NCI-H748 (cell line): Measurements from ENCODE around the gene CCDC85C.
A peak's percentile ranks its signal among the peaks of the same experiment; 100 is the strongest.

Experiments used
- DNase-seq: peaks from one replicate; lab custom pipeline; 2025; ENCODE audit not compliant: unreplicated experiment; lab: John Stamatoyannopoulos, UW

The CCDC85C gene

DNA sequence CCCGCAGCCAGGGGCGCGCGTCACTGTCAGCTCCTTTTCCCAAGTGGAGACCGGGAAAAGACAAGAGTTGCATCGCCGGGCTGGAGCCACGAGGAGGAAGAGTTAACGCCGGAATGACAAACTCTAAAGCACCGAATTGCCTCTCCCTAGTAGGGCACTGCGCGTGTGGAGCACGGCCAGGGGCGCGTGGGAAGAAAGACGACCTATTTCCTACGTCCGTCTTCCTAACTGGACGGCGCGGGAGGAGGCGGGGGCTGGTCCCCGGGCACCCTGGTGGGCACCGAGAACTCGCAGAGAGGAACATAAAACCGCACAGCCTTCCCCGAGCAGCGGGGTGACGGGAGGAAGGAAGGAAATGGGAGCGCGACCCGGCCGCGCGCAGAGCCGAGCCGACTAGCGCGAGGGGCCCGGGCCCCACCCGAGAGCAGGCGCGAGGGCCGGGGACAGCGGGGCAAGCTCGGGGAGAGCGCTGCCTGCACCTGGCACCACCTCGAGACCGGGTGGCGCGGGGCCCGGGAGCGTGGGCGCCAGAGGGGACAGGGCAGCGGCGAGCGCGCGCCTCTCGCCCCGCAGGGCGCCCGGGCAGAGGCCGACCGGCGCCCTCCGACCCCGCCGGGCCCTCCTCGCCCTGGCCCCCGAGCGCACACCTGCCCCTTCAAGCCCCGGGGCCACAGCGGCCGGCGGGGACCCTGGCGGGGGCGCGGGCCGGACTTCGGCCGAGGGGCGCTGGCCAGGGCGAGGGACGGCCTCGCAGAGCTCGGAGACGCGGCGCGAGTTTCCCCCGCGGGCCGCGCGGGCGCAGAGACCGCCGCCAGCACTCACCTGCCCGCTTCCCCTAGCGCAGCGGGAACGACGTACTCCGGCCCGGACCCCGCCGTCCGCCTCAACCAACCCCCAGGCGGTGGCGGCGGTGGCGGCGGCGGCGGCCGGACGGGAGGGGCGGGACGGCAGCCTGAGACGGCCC lies 123.8 kb downstream of the CCDC85C start, which contains the start of gene SETD3:
TSS of gene SETD3 (minus strand) at position 954 of the 964 bp plus-strand sequence. CDS start 15,054 bp downstream, outside the sequence.
- peak; percentile 68 for DNase-seq

DNA sequence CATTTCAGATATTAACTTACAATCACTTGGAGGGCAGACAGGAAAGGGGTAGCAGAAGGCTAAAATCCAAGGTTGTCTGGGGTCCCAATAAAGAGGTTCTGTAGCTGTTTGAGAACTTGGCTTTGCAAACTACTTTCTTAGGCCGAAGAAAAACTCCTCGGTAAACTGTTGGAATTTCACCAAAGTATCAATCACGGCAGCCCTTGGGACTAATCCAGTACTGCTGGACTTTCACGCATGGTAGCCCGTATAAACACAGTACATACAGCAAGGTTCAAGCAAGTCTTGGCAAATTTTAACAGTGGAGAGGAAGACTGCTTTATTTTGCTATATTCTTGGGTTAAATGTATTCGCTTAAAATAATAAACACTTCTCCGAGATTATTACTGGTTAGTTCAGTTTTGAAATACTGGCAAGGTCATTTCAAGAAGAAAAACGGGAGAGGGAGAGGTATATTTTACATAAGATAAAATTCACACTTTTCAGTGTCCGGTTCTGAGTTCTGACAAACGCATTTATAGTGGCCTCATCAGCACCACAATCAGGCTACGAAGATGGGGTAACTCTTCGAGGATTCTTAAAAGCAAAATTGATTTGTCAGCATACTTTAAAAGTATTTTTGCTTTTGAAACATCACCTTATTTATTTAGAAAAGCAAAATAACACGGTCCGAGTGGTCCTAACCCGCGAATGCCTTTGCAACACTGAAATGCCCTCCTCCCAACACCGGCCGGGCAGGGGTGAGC lies 124.7 kb downstream of the CCDC85C start:
- no peak for DNase-seq

DNA sequence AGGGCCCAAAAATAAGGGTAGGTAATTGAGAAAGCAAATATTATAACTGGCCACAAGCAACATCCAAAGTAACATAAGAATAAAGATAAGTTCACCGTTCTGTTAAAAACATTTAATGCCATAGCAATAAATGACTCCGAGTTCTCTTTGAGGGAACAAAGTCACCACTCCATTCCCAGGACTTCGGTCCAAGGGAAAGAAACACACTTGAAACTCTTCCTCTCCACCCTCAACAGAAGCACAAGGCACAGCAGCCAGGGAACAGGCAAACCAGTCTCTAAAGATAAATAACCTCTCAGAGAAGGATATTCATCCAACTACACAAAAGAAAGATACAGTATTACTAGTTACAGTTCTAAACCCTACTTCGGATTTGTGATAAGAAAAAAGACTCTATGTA lies 125.9 kb downstream of the CCDC85C start:
- DNase-seq, result no peak

DNA sequence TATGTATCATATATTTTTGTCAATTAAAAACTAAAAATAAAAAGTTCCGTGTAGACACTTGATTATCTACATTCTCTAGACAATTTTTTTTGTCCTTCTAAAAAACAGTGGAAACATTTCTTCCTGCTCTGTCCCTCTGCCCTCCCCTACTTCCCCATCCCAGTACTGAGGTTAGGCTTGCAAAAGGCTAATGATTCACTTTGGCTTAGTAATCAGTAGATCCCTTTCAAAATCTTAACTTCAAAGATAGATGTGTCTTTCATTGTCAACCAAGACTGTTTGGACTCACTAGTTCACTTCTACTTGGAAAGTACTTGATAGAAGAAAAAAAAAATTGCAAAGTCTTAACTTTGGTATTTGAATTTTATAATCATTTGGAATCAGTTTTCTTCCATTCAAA lies 127.1 kb downstream of the CCDC85C start:
- no peak for DNase-seq

DNA sequence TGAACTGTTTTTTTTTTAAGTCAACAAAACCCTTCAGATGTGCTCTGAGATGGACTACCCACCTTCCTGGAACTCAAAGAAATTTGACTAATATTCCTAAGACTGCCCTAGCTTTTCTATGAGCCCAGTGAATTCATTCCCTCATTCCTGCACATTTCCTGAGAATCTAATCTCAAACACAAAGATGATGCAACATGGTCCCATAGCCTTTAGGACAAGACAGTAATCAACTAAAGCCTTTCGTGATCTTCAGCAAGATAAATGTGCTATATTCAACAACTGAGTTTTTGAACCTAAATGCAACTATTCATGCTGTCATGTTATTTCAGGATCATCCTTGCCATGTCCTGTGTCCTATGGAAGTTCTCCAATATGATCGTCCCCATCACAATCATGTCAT lies 128.3 kb downstream of the CCDC85C start:
- DNase-seq, result no peak

GRCh38 chr14:99475179-99475578 lies 128.8 kb downstream of the CCDC85C start:
- no peak for DNase-seq

GRCh38 chr14:99473458-99473857 lies 130.5 kb downstream of the CCDC85C start:
- no peak for DNase-seq

- DNase-seq, result no peak
These were observed 131.1 kb downstream of the CCDC85C start for GRCh38 chr14:99472937-99473336.

- DNase-seq, result no peak
These were observed 132.3 kb downstream of the CCDC85C start for GRCh38 chr14:99471731-99472130.

DNA sequence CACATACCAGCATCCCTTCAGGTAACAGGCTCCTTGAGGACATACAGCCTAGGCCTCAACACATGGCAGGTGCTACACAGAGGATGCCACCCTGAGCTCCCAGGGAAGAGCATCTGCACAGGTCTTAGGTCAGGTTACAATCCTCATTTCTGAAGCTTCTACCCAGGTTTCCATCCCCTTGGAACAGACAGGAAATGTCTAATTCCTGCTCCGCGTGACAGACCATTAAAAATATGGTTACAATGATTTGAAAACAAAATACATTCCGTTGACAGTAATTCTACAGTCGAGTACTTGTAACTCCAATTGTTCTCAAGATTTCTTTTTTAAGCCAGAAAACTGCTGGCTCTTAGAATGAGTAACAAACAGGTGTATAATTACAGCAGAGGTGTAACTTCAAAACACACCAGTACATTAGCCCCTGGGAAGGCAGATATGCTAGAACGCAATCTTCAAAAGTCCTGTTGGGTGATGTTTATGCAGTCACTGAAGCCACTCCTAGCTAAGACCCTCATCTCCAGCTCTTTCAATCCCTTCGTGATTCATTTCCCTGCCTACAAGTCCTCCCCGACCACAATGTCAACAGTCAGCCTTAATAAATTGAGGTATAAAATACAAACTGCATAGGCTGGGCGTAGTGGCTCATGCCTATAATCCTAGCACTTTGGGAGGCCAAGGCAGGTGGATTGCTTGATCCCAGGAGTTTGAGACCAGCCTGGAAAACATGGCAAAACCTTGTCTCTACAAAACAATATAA lies 135.0 kb downstream of the CCDC85C start:
- no peak for DNase-seq

DNA sequence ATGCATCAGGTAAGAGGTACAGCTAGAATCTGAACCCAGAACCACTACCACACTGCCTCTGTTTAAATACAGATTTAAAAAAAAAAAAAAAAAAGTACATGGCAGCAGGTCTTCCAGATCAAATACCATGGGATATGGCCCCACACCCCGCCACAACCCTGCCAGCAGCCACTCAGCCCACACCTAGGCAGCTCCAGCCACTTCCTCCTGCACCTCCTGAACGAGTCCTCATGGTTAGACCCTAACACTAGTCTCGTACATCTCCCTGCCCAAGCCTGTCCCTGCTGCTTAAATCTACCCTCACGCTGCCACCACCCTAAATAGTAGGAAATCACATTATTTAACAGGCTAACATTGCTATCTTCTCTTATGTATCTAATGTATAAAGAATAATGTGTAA lies 135.9 kb downstream of the CCDC85C start:
- no peak for DNase-seq

GRCh38 chr14:99467336-99468078 lies 136.5 kb downstream of the CCDC85C start:
- no peak for DNase-seq

DNA sequence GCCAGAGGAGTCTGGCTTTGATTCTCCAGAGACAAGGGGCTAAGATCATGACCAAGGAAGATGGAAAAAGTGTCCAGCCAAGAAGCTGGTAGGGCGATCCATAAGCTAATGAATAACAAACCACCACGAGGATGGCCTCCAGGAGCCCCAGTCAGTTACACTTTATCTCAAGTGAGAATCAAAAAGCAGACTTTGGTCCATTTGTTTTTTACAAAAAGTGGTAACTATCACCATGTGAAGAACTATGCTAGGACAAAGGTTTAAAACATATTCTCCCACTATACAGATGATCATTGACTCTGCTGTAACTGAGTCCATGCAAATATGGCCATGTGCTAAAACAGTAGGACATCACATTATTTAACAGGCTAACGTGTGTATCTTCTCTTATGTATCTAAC lies 137.2 kb downstream of the CCDC85C start:
- DNase-seq, result no peak

DNA sequence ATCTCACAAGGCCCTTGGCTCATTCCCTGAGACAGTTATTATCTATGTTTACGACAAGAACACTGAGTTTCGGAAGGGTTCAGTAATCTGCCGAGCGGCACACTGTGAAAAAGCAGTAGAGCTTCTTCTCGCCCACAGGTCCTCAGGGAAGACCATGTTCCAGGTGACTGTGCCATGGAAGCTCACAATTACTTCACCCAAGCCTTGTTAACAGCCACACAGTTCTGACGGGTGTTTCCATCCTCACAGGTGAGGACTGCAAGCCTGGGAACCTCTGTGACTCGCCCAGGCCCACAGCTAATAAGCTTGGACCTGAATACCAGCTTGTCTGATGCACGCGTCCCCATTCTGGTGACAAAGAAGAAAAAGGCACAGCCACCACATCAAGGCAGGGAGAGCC lies 138.7 kb downstream of the CCDC85C start:
- DNase-seq, result no peak

- DNase-seq, result no peak
These were observed 140.0 kb downstream of the CCDC85C start for GRCh38 chr14:99463974-99464373.

- DNase-seq, result no peak
These were observed 141.8 kb downstream of the CCDC85C start for GRCh38 chr14:99462210-99462609.

DNA sequence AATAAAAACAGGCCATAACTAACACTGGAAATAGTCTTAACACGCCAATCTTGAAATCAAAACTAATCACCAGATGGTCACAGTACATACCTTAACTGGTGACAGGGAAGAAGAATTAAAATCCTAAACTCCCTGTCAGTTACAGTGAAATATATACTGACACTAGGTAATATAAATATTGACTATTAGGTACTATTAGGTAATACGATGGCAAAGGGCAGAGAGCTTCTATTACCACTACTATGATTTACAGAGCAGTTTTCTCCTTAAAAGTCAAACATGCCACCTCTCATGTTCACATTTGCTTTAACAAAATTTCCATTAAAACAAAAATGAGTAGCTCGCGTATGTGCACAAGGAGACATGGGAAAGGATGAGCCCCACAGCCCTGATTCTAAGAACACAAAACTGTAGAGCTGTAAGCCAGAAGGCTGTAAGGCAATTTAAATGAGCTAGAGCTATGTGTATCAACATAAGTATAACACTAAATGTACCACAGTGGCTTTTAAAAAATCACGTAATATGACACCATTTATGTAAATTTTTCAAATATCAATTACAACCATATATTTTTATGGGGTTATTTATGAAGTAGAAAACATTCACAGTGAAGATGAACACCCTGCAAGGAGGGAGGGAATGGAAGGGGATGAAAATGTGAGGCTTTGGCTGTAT lies 142.5 kb downstream of the CCDC85C start:
- no peak for DNase-seq

- DNase-seq, result no peak
These were observed 143.2 kb downstream of the CCDC85C start for GRCh38 chr14:99460793-99461192.

GRCh38 chr14:99459481-99460100 lies 144.4 kb downstream of the CCDC85C start:
- DNase-seq, result no peak

DNA sequence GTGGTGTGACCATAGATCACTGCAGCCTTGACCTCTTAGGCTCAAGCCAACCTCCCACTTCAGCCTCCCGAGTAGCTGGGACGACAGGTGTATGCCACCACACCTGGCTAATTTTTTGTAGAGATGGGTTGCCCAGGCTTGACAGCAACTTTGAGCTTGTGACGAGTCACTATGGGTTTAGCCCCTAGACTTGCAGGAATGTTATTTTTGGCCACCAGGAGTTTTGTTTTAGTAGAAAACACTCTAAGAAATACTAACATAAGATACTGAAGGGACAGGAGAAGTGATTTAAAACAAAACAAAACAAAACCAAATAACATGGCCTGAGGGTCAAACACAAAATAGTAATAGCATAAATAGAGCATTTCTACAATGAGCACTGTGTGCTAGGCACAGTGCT lies 149.8 kb downstream of the CCDC85C start:
- DNase-seq, result no peak
